Endothelial cell of umbilical vein (primary cell): Measurements from ENCODE around the gene SPP1.

Experiments used
- EZH2 ChIP-seq: IDR thresholded peaks from 2 replicates; pipeline ENCODE4 v1.6.1; 2012; ENCODE audit warnings: borderline replicate concordance, low read depth, mild to moderate bottlenecking, moderate library complexity, low read length, inconsistent platforms; ENCODE audit not compliant: severe bottlenecking
- POLR2AphosphoS5 ChIP-seq: IDR thresholded peaks from 2 replicates; pipeline ENCODE4 v1.6.1; 2012; ENCODE audit warnings: low read depth, mild to moderate bottlenecking, control low read depth, low read length, moderate library complexity; ENCODE audit not compliant: insufficient read depth
- TF ChIP-seq, protein P1 (sequence below): IDR thresholded peaks from 2 replicates; pipeline ENCODE4 v1.6.1; 2011; ENCODE audit not compliant: insufficient read depth, insufficient read length

GRCh38 chr4:88029556-88029955, 54.0 kb downstream of the SPP1 start:
- TF ChIP-seq EZH2 (no peak), POLR2AphosphoS5 (no peak)
- TF ChIP-seq, protein P1, sequence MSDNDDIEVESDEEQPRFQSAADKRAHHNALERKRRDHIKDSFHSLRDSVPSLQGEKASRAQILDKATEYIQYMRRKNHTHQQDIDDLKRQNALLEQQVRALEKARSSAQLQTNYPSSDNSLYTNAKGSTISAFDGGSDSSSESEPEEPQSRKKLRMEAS = no peak
